HG03460 (cell line): ENCODE results near the gene UHMK1.

Experiments
- ATAC-seq: cut with Tn5 transposase; IDR thresholded peaks from one replicate; pipeline ENCODE4 v1.9.1; 2021; ENCODE audit not compliant: unreplicated experiment

The UHMK1 gene

DNA sequence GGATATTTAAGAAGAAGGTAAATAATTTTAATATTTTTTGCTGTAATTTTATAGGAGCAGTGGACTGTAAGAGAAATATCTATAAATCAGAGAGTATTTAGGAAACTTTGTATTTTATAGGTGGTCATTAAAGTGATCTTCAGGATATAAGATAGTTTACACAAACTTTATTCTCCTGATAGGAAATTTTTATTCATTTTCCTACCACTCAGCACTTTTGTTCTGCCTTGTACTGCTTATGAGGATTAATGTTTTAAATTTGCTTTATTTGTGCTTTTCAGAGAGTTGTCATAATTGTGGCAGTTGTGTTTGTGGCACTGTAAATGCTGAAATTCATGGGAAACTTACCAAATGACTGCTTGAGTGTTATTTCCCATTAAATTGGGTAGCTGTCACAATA is 29.7 kb downstream of the UHMK1 start:
- ATAC-seq, result no peak

GRCh38 chr1:162530307-162530987 is 32.8 kb downstream of the UHMK1 start:
- ATAC-seq, result peak; percentile 93

GRCh38 chr1:162530988-162531319 is 33.3 kb downstream of the UHMK1 start:
- no peak for ATAC-seq

- no peak for ATAC-seq
Measured at GRCh38 chr1:162535501-162535900, 37.9 kb downstream of the UHMK1 start.

DNA sequence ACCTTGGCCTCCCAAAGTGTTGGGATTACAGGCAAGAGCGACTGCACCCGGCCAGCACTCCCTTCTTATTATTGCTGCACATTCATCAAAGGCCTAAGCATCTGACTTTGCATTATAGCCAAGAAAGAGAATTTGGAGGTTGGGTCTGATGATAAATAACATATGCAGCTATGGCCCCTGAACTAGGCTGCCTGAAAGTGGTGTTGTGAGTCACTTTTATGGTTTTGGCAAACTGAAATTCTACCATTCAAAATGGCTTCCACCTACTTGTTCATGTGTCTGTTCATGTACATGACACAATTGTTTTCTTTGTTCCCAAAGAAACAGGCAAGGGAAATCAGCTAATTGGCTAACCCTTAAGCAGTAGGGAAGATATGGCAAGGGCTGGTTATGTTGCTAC is 38.9 kb downstream of the UHMK1 start:
- ATAC-seq, result no peak

DNA sequence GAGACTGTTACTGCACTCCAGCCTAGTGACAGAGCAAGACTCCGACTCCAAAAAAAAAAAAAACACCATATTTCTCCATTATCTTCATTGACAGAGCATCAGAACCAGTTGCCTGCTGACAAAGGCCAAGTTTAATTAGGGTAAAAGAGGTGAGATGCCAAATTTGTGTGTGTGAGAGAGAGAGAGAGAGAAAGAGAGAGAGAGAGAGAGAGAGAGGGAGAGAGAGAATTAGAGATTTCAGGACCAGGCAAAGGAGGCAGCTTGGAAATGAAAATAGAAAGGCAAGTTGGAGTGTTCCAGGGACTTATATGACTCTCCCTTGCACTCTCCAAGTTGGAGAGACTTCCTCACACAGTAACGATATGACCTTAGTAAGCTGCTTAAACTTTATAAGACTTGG is 39.6 kb downstream of the UHMK1 start:
- no peak for ATAC-seq

- ATAC-seq, result no peak
Measured at GRCh38 chr1:162538815-162539431, 41.3 kb downstream of the UHMK1 start.

GRCh38 chr1:162541619-162542141 is 44.1 kb downstream of the UHMK1 start:
- no peak for ATAC-seq

DNA sequence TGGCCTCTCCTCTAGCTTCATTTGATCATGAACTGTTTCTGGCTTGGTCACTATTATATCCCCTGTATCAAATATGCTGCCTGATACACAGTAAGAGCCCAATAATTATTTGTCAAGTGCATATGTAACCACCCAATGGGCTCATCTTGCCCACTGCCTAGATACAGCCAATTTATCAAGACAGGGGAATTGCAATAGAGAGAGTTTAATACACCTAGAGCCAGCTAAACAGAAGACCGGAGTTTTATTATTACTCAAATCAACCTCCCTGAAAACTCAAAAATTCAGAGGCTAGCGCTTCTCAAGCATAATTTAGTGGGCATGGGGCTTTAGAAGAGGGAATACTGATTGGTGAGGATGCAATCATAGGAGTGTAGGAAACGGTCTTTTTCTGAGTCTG is 45.6 kb downstream of the UHMK1 start:
- no peak for ATAC-seq

- ATAC-seq, result no peak
Measured at GRCh38 chr1:162548170-162548569, 50.6 kb downstream of the UHMK1 start.

GRCh38 chr1:162549001-162549400 is 51.4 kb downstream of the UHMK1 start:
- no peak for ATAC-seq

DNA sequence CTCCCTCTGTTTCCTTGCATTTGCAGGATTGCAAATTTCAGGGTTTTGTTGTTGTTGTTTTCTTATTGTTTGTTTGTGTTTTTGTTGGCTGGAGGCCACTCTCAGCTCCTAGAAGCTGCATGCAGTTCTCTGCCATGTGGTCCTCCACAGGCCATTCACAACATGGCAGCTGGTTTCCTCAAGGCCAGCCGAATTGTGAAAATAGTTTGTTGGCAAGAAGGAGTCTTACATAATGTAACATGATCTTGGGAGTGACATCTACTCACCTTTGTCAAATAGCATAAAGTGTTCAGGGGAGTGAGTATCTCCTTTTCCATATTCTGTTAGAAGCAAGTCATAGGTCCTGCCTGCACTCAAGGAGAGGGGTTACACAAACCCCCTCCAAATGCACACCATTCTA is 53.3 kb downstream of the UHMK1 start:
- ATAC-seq, result no peak

GRCh38 chr1:162551969-162552683 is 54.5 kb downstream of the UHMK1 start:
- no peak for ATAC-seq

DNA sequence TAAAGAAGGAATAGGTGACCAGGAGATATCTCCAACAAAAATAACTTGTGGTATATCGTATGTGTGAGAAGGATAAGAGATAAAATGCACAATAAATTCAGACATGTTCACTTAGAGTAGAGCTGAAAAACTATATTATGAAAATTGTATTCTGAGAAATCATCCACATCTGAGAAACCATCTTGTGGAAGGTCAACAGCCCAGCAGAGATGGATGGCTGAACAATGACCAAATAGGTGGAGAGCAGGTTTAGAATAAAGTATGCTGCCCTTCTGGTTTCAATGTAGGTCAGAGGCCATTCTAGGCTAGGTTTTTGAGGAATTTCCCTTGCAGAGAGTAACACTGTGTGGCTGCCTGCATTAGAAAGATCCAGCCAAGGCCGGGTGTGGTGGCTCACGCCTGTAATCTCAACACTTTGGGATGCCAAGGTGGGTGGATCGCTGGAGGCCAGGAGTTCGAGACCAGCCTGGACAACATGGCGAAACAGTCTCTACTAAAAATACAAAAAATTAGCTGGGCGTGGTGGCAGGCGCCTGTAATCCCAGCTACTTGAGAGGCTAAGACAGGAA is 55.1 kb downstream of the UHMK1 start:
- no peak for ATAC-seq

DNA sequence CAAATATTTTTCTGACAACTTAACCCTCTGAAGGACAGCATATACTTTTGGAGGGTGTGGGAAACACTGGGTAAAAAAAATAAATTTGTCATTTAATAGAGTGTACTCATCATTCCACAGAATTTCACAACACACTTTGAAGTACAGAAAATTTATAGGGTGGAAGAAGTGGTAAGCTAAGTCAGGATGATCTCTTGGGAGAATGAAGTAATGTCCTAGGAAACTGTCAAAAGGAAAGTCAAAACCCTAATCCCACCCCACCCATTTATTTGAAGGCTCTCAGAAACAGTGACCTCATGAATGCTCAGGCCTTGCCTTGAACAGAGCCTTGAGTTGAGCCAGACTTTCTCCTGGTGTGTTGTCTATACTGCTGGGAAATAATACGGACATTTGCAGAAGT is 56.6 kb downstream of the UHMK1 start:
- no peak for ATAC-seq

DNA sequence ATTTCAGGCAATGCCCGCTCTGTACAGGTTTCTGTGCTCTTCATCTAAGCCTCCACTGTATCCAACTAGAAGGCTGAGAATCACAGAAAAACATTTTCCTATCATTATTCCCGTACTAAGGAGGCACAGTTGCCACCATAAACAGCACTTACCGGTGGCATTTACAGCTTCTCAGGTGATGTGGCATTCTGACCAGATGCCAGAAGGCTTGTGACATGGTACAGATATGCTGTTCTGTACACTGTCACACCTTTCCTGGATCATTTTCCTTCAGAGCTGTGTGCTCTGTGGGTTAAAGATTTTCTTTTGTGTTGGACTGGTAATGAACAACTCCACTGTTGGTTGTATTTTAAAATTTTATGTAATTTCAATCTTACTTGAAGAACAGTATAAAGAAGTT is 59.9 kb downstream of the UHMK1 start:
- ATAC-seq, result no peak

- no peak for ATAC-seq
Measured at GRCh38 chr1:162560303-162561036, 62.9 kb downstream of the UHMK1 start.

DNA sequence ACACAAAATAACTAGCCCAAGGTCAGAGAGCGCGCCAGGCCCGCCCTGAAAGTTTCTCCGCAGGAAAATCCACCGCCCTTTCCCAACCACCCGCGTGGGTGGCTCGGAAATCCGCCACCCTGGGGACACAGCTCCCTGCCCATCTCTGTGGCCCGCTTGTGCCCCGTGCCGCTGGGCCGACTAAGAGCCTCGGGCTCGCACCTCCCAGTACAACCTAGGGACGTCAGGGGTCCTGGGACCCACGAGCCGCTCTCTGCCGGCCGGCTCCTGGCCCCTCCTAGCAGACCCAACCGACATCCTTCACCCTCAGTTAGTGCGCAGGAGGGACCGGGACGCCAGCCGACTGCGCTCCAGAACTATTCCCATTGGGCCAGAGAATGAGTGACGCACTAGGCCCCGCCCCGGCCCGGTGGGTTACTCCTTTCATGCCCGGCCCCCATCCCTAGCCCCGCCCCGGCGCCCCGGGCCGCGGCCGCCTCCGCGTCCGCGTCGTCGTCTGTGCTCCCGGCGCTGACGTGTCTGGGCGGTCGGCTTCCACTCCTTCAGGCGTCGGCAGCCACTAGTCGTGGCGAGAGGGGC is 63.5 kb downstream of the UHMK1 start:
- ATAC-seq, result peak; percentile 94

- peak; percentile 34 for ATAC-seq
Measured at GRCh38 chr1:162561616-162562469, 64.2 kb downstream of the UHMK1 start, which contains the start of gene UAP1. TSS of gene UAP1 (plus strand) at chr1:162561722. CDS start at chr1:162566069, 4,347 bp downstream.

- no peak for ATAC-seq
Measured at GRCh38 chr1:162562470-162562828, 64.8 kb downstream of the UHMK1 start.
